Esophagus (tissue), 2 donors: Measurements from ENCODE around the gene OSBPL2. TPM values are rescaled to one million over a fixed set of nuclear protein-coding genes. Genes with fewer than 3 reads are reported as not detected.

ENCODE experiments used
- H3K27ac ChIP-seq, 2 donors: one replicate each; pipeline ENCODE4 v1.5.1; 2013; ENCODE audit warnings: low read depth in 2 of 2, mild to moderate bottlenecking in 2 of 2, inconsistent platforms in 1 of 2, low read length in 1 of 2, moderate library complexity in 1 of 2
- H3K27me3 ChIP-seq, 2 donors: one replicate each; pipeline ENCODE4 v1.6.1; 2013; ENCODE audit warnings: low read length in 2 of 2, control low read depth in 1 of 2, mild to moderate bottlenecking in 1 of 2; ENCODE audit not compliant: insufficient read depth in 2 of 2, control insufficient read depth in 1 of 2
- H3K36me3 ChIP-seq, 2 donors: one replicate each; pipeline ENCODE4 v1.6.1; 2013; ENCODE audit warnings: low read length in 1 of 2; ENCODE audit not compliant: control insufficient read depth in 2 of 2, insufficient read depth in 2 of 2
- H3K4me1 ChIP-seq, 2 donors: one replicate each; pipeline ENCODE4 v1.6.1; 2013; ENCODE audit warnings: low read length in 1 of 2; ENCODE audit not compliant: control insufficient read depth in 2 of 2, insufficient read depth in 2 of 2
- H3K4me3 ChIP-seq, 2 donors: one replicate each; pipeline ENCODE4 v1.5.1; 2013; ENCODE audit warnings: low read length in 2 of 2, mild to moderate bottlenecking in 2 of 2, low read depth in 1 of 2, moderate library complexity in 1 of 2
- H3K9me3 ChIP-seq, 2 donors: one replicate each; pipeline ENCODE4 v1.6.1; 2013; ENCODE audit warnings: mild to moderate bottlenecking in 2 of 2, low read depth in 1 of 2, low read length in 1 of 2, moderate library complexity in 1 of 2; ENCODE audit not compliant: control insufficient read depth in 2 of 2, insufficient read depth in 1 of 2
- WGBS, 2 donors: extraction: QIAGEN DNeasy Blood & Tissue Kit; methylation state at CpG; one replicate each; pipeline ENCODE4 v1.1.7; 2013; 5-methylcytosine and 5-hydroxymethylcytosine counted together
- polyA plus RNA-seq, 2 donors: library from polyadenylated mRNA; stranded (reverse); fragments of 200-250 nt; gene quantifications; one replicate each; pipeline ENCODE4 v1.2.3, GENCODE V29; 2013
- donor health status: healthy with polysubstance abuse.
- donor health status: Bipolar disorder and iron deficiency.

Gene OSBPL2
- polyA plus RNA-seq, 2 donors = 31.2 to 32.3 TPM

DNA sequence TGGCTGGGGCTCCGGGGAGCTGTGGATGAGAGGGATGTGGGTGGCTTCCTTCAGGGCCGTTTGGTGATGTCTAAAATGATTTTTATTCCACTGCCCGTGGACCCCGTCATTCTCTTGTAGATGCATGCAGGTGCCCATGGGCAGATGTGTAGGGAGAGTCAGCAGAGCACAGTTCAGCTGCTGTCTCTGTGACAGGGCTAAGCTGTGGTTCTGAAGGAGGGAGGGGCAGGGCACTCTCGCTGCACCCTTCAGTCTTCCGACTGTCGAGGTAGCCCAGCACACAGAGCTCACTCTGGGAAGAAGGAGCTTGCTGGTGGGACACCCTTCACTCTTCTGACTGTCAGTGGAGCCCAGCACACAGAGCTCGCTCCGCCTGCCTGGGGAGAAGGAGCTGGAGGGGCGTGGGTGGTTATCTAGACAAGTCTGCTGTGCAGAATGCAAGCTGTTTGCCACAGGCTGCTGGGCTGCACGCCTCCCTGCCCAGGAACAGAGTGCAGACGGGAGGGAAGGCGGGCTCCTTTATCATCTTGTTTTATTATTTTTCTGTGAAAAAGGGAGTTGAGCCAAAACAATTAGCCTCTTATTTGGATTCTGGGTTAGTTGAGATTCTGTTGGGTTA lies 36.1 kb downstream of the OSBPL2 start:
- Histone ChIP-seq H3K4me1 (no peaks in the 10 kb centered on the region), H3K4me3 (no peak overlapping the region), H3K9me3 (peaks cover 0 to 2% of the 10 kb centered on the region in 2 donors), H3K36me3 (peaks cover 15 to 58% of the 10 kb centered on the region in 2 donors), H3K27me3 (no peaks in the 10 kb centered on the region), H3K27ac (no peak overlapping the region)
- WGBS, 2 donors = 84 to 85% methylated on average over 13 of the region's 13 CpGs

GRCh38 chr20:62275219-62275618 lies 36.9 kb downstream of the OSBPL2 start:
- Histone ChIP-seq H3K4me3 (no peak overlapping the region), H3K27me3 (no peaks in the 10 kb centered on the region), H3K9me3 (peaks cover 0 to 2% of the 10 kb centered on the region in 2 donors), H3K4me1 (no peaks in the 10 kb centered on the region), H3K36me3 (peaks cover 23 to 58% of the 10 kb centered on the region in 2 donors), H3K27ac (no peak overlapping the region)
- WGBS, 2 donors = 92 to 93% methylated on average over 10 of the region's 10 CpGs

DNA sequence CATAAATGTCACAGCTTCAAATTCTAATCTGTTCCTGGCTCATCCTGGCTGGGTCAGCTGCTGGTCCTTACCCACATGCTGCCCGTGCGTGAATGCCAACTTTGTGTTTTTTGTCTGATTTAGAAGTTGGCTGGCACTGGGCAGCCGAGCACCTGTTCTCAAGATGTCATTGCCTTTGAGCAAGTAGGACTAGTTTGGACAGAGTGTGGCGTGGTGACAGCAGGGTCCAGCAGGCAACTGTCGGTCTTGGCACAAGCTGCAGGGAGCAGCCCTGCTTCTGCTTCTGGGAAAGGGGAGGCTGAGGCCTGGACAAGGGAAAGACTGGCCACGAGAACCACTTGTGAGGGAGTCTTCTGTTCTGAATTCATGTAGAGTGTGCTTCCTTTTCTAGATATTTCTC lies 38.1 kb downstream of the OSBPL2 start:
- WGBS, 2 donors = 71 to 80% methylated on average over 6 of the region's 6 CpGs
- Histone ChIP-seq H3K27me3 (no peaks in the 10 kb centered on the region), H3K4me1 (no peaks in the 10 kb centered on the region), H3K9me3 (peaks cover 0 to 2% of the 10 kb centered on the region in 2 donors), H3K27ac (no peak overlapping the region), H3K36me3 (peaks cover 33 to 66% of the 10 kb centered on the region in 2 donors), H3K4me3 (no peak overlapping the region)

DNA sequence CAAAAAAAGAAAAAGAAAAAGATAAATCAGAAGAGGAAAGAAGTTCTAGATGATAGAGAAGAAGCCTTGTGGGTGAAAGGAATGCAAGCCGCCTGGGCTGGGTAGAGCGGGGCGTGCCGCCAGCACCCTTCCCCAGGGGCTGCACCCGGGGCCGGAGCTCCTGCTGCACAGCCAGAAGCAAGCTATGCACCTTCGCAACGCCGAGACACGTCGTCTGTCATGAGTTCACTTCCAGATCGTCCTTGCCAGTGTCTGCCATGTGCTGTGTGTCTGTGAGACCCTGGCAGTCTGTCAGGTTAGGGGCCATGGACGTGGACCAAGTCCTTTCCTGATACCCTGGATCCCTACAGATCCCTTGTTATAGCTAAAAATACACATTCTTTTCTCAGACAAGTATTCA lies 38.9 kb downstream of the OSBPL2 start:
- Histone ChIP-seq H3K9me3 (peaks cover 0 to 2% of the 10 kb centered on the region in 2 donors), H3K27me3 (no peaks in the 10 kb centered on the region), H3K36me3 (peaks cover 34 to 65% of the 10 kb centered on the region in 2 donors), H3K4me1 (no peaks in the 10 kb centered on the region), H3K4me3 (no peak overlapping the region), H3K27ac (no peak overlapping the region)
- 72 to 75% methylated on average over 13 of the region's 13 CpGs for WGBS, 2 donors

DNA sequence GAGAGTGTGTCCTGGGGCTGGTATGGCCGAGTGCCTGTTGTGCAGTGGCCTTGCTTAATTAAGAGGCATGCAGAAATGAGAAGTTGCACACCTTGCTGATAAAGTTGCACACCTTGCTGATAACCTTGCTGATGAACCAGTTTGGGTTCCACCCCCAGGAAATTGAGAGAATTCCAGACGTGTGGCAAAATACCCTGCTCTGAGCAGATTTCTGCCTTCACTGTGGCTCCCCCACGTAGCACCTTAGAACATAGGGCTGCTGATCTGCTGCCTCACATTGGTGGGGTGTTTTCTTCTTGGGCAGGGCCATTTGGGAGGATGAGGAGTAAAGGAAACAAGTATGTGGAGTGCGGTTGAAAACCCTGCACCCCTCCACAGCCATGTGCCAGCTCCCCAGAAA lies 42.0 kb downstream of the OSBPL2 start:
- no peaks in the 10 kb centered on the region for H3K4me1 ChIP-seq
- H3K36me3 ChIP-seq = peaks cover 42 to 56% of the 10 kb centered on the region in 2 donors
- H3K4me3 ChIP-seq = no peak overlapping the region
- WGBS, 2 donors = 88 to 91% methylated on average over 4 of the region's 4 CpGs
- no peaks in the 10 kb centered on the region for H3K27me3 ChIP-seq
- no peak overlapping the region for H3K27ac ChIP-seq
- H3K9me3 ChIP-seq = peaks cover 0 to 2% of the 10 kb centered on the region in 2 donors

DNA sequence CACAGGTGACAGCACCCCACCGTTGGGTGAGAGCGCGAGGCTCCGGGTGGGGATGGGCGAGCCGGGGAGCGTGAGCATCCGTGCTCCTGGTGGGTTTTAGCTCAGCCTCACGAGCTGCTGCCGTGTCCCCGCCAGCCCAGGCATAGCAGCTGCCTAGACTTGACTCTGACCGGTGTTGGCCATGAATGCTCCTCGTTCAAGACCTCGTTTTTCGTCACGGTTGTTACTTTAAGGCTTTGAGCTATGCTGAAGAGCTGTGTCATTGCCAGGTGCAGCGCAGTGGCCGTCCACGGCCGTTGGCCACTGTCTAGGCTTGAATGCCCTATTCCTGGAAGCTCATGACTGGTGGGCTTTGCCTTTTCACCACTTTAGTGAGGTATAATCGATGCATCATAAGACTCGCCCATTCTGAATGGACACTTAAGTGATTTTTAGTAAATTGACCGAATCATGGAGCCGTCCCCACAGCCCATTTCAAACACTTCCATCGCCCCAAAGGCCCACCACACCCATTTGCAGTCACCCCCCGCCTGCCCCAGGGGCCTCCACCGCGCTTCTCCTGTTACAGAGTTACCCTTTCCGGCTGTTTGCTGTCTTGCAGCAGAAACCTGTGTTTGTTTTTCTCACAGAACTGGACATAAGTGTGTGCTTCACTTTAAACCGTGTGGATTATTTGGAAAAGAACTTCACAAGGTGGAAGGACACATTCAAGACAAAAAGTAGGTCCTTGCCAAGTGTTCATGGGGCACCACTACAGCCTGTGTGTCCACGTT lies 43.0 kb downstream of the OSBPL2 start:
- no peak overlapping the region for H3K27ac ChIP-seq
- peaks cover 0 to 2% of the 10 kb centered on the region in 2 donors for H3K9me3 ChIP-seq
- H3K27me3 ChIP-seq = no peaks in the 10 kb centered on the region
- H3K36me3 ChIP-seq = peaks cover 39 to 61% of the 10 kb centered on the region in 2 donors
- H3K4me3 ChIP-seq = no peak overlapping the region
- 91% methylated on average over 31 of the region's 31 CpGs for WGBS, 2 donors
- H3K4me1 ChIP-seq = no peaks in the 10 kb centered on the region

DNA sequence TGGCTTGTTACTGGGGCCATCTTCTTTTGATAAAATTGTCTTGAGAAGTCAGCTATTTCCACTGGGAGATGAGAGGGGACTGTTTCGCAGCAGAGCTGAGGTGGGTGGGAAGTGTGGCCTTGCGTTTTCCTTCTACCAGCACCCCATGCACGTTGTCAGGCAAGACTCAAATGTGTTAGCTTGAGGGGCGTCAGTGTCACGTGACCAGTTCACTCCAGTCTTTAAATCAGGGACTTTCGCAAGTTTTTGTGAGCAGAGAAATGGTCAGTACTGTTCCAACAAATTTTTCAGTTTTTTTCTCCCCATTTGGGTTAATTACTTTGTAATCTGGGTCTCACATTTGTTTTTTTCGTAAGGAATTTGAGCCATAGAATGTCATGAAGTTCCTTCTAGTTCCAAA lies 43.8 kb downstream of the OSBPL2 start:
- Histone ChIP-seq H3K4me3 (no peak overlapping the region), H3K36me3 (peaks cover 42 to 64% of the 10 kb centered on the region in 2 donors), H3K9me3 (peaks cover 0 to 2% of the 10 kb centered on the region in 2 donors), H3K27me3 (no peaks in the 10 kb centered on the region), H3K27ac (no peak overlapping the region), H3K4me1 (no peaks in the 10 kb centered on the region)
- WGBS, 2 donors = 95% methylated on average over 7 of the region's 7 CpGs

GRCh38 chr20:62282877-62283503 lies 44.7 kb downstream of the OSBPL2 start:
- Histone ChIP-seq H3K4me1 (peaks cover 0 to 2% of the 10 kb centered on the region in 2 donors), H3K4me3 (no peak overlapping the region), H3K36me3 (peaks cover 42 to 63% of the 10 kb centered on the region in 2 donors), H3K9me3 (peaks cover 0 to 2% of the 10 kb centered on the region in 2 donors), H3K27ac (no peak overlapping the region), H3K27me3 (no peaks in the 10 kb centered on the region)
- WGBS, 2 donors = 73 to 80% methylated on average over 16 of the region's 16 CpGs

- Histone ChIP-seq H3K9me3 (no peaks in the 10 kb centered on the region), H3K36me3 (peaks cover 37 to 68% of the 10 kb centered on the region in 2 donors)
Measured at GRCh38 chr20:62284448-62284847, 46.1 kb downstream of the OSBPL2 start.

More at GRCh38 chr20:62284448-62284847, 46.1 kb downstream of the OSBPL2 start:
- no peak overlapping the region for H3K4me3 ChIP-seq
- H3K27me3 ChIP-seq = no peaks in the 10 kb centered on the region
- H3K27ac ChIP-seq = no peak overlapping the region
- 86 to 87% methylated on average over 6 of the region's 6 CpGs for WGBS, 2 donors
- peaks cover 0 to 2% of the 10 kb centered on the region in 2 donors for H3K4me1 ChIP-seq
